Measurements from ENCODE around the gene PDSS1. TPM values are rescaled to one million over a fixed set of nuclear protein-coding genes. Genes with fewer than 3 reads are reported as not detected.
A peak's percentile ranks its signal among the peaks of the same experiment; 100 is the strongest.

PDSS1 gene
- total and polyA plus RNA-seq, 2 of the 13 experiments (the other 11 are each of a cell fraction or from before 2014, with no cell fraction given), result 18.7 to 19.3 TPM

DNA sequence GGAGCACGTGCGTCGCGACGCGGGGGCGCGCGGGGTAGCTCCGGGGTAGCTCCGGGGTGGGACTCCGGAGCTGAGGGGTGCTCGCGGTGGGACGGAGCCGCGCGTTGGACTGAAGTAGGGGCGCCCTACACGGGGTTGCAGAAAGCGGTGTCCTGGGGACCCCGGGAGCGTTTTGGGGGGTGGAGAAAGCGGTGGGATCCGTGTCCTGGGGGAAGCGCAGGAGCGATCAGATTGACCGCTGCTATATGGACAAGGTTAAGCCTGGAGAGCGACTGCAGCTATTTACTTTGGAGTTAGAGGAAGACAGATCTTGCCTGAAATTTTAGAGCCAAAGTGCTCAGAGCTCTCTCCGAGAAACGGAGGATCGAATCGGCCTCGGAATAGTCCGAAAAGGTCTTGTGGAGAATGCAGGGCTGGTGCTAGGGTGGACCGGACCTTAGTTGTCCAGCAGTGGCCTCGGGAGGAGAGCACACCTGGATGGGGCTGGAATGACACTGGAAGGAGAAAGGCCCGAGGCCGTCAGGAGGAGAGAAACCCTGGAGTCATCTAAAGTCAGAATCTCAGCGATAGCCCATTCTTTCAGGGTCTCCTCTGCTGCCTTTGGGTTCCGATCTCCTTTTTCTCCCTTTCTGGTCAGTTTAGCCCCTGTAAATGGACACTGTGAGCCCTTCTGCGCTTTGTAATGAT lies 564 bp downstream of the PDSS1 start:
- ChIA-PET POLR2A (interaction anchor here (1.4 to 1.5 kb wide), 2 partner anchors 17 to 806 kb away, joined by 3 to 5 read pairs; partner anchors contain the start of gene RAB18), CTCF (ENCODE audit: low intra/inter-chr PET ratio, low total read pairs) (no interaction called here)
- no peak for FAIRE-seq
- BruUV-seq (replicated peaks), result TSS peak; percentile 65
- Histone ChIP-seq H3K79me2 (ENCODE audit: insufficient read depth, low read length) (peaks cover 46% of the 10 kb centered on the region), H3K9me3 (ENCODE audit: low read length) (no peaks in the 10 kb centered on the region), H3K4me2 (ENCODE audit: low read depth, low read length) (peak overlapping the region; percentile 83), H3K27me3 (ENCODE audit: control insufficient read depth in 1 of 2, insufficient read depth in 2 of 2, low read length in 2 of 2) (no peaks in the 10 kb centered on the region; a peak in 1 of 5 replicates), H2AFZ (ENCODE audit: low read length) (no peak overlapping the region), H3K27ac (ENCODE audit: extremely low read length, insufficient read depth, low read length) (peak overlapping the region; percentile 89), H3K4me1 (ENCODE audit: insufficient read depth, low read length) (peaks cover 51% of the 10 kb centered on the region), H3K36me3 (replicated peaks in 1 of 2; ENCODE audit: control insufficient read depth in 1 of 2, insufficient read depth in 2 of 2, low read length in 2 of 2) (peaks cover 2 to 9% of the 10 kb centered on the region in 2 experiments; a peak in 2 of 5 replicates), H3K9ac (ENCODE audit: insufficient read depth, low read depth, low read length) (peak overlapping the region; percentile 83), H4K20me1 (ENCODE audit: insufficient read depth, low read length) (no peaks in the 10 kb centered on the region), H3K4me3 (replicated peaks in 1 of 3; ENCODE audit: insufficient read depth in 1 of 3, low read depth in 2 of 3, low read length in 3 of 3) (peak overlapping the region; percentile 81 to 94 (median 93))
- intact Hi-C loops (cut with micrococcal nuclease; ENCODE audit: unreplicated experiment) (loop anchor here (10.0 kb wide), 1 partner anchor 457 kb away; the partner anchor contains the start of genes MASTL and YME1L1), in situ Hi-C loops (cut with HindIII; ENCODE audit: extremely low pct_ligation_motif_present, low pct_unique_long_range_greater_than_20kb) (no loop called here)
- no peak for DNase-seq (ENCODE audit: low spot score)
- peak; percentile 57 for ATAC-seq
- WGBS (ENCODE audit: low lambda C conversion rate), result under 1% methylated on average over 17 of the region's 42 CpGs
- TF ChIP-seq KDM2A (CRISPR knock-in tag; IDR thresholded peaks at IDR 0.05; ENCODE audit: borderline replicate concordance, low read depth) (no peak), ZNF512 (CRISPR knock-in tag; IDR thresholded peaks at IDR 0.05) (no peak), ZNF703 (CRISPR knock-in tag; IDR thresholded peaks at IDR 0.05; ENCODE audit: borderline replicate concordance) (no peak), ADNP (CRISPR knock-in tag; IDR thresholded peaks at IDR 0.05) (no peak), CERS6 (CRISPR knock-in tag; IDR thresholded peaks at IDR 0.05) (no peak), ZFP41 (CRISPR knock-in tag; IDR thresholded peaks at IDR 0.05; ENCODE audit: borderline replicate concordance) (no peak), MNT (IDR thresholded peaks at IDR 0.05) (peak; percentile 79), BRCA1 (CRISPR knock-in tag; IDR thresholded peaks at IDR 0.05) (no peak), NFKBIZ (CRISPR knock-in tag; IDR thresholded peaks at IDR 0.05) (no peak), ZNF547 (CRISPR knock-in tag; IDR thresholded peaks at IDR 0.05) (no peak), RBFOX2 (IDR thresholded peaks at IDR 0.05; ENCODE audit: low read depth, low read length) (no peak), SMAD1 (CRISPR knock-in tag; IDR thresholded peaks at IDR 0.05; ENCODE audit: borderline replicate concordance, low read depth) (0 out of 2 replicates have a peak, but pooled peaks have one; percentile 19), POGZ (CRISPR knock-in tag; IDR thresholded peaks at IDR 0.05) (no peak), E2F1 (CRISPR knock-in tag; IDR thresholded peaks at IDR 0.05) (no peak), DBP (CRISPR knock-in tag; IDR thresholded peaks at IDR 0.05; ENCODE audit: not compliant biosample characterization) (no peak), ZNF883 (CRISPR knock-in tag; IDR thresholded peaks at IDR 0.05; ENCODE audit: not compliant biosample characterization) (peak; percentile 7), ZNF17 (CRISPR knock-in tag; IDR thresholded peaks at IDR 0.05) (no peak)
- TF ChIP-seq, protein P1, sequence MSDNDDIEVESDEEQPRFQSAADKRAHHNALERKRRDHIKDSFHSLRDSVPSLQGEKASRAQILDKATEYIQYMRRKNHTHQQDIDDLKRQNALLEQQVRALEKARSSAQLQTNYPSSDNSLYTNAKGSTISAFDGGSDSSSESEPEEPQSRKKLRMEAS (IDR thresholded peaks at IDR 0.05), result peak; percentile 98; the same call in 1 of the 2 replicates

Data from HepG2 (cell line).